NCI-H2196 treated with DMSO at 0.1 percent for 48 hours (cell line): ENCODE measurements around the gene TTC28.

Experiments
- DNase-seq: peaks from one replicate; lab custom pipeline; 2025; ENCODE audit not compliant: unreplicated experiment; lab: John Stamatoyannopoulos, UW

TTC28 gene

DNA sequence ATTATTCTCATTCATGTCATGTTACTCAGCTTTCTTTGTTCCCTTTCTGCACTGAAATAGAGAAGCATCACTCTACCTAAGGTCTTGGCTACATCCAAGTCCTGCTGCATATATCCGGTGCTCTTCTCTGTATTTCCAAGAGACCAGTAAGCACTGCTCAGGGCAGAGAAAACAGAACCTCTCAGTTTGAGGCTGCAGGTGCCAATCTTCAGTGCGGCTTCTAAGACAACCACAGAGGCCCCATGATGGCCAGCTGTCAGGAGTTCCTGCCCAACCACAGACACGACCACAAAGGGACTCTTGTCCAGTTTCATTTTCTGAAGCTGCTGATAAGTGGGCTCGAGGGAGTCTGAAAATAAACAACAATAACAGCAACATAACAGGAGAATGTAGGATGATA, 382.1 kb downstream of the TTC28 start:
- no peak for DNase-seq

DNA sequence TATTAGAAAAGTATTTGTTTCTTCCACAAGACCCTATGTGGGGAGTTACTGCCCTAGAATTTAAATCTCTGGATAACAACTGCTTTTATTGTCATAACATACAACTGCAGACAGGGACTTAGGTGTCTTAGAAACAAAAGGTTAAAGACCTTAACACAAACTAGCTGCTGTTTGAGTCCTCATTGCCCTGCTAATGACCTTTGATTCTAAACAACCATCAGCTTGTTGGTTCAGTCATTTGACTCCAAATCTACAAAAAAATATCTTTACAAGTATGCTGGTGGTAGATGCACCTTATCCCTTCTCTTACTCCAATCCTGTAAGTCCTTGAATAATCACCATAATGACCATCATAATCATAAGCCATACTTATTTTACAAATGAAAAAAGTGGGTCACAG, 383.2 kb downstream of the TTC28 start:
- DNase-seq = no peak

DNA sequence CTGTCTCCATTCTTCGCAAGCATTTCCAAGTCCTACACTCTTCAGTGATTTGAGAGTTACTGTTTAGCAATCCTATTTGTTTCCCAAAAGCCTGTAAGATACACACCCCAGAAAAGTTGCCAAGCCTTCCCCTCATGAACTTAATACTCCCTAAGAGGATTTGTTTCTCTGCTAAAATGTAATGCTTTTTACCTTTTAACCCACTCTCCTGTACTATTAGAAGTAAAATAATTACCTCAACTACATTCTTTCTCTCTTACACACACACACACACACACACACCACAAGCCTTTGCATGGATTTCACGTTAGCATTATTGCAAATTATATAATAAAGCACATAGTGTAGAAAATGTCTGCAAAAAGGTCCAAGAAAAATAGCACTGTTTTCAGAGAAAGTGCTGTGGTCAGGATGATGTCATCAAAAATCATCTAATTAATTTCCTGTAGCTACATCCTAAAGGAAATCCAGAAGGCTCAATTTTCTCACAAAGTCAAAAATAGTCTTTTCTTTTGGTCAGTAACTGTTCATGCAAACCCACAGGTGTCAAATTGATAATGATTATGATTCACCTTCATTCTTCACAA, 396.5 kb downstream of the TTC28 start:
- no peak for DNase-seq

DNA sequence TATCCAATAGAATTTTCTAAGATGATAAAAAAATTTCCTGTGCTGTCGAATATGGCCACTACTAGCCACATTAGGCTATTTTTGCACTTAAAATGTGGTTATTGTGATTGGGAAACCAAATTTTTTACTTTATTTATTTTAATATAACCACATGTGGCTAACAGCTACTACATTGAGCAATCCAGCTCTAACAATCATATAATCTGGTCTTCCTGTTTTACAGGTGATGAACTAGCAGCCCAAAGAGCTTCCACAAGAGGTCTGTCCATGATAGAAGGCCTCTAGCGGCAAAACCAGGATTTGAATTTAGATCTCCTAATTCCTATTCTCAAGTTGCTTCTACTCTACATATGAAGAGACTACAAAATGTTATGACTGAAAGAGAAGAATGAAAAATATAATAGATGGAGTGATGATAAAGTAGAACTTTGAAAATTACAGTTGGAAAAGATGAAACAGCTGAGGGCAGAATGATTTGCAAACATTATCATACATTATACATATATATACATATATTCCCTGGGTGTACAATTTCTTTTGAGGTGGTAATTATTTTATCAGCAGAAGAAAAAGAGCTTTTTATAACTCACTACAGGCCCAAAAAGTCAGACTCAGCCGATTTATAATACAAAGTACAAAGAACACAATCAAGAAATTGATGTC, 397.1 kb downstream of the TTC28 start:
- no peak for DNase-seq

DNA sequence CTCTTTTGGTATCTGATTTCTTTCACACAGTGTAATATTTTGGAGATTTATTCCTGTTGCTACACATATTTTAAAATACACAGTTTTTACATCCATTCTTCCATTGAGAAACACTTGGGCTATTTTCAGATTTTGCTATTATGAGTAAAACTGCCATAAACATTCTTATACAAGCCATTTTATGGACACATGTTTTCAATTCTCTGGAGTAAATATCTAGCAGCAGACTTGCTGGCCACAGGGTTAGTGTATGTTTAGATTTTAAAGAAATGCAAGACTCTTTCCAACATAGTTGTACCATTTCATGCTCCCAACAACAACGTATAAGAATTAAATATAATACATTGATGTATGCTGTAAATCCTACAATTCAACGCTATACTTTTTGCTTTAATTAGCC, 399.8 kb downstream of the TTC28 start:
- no peak for DNase-seq

DNA sequence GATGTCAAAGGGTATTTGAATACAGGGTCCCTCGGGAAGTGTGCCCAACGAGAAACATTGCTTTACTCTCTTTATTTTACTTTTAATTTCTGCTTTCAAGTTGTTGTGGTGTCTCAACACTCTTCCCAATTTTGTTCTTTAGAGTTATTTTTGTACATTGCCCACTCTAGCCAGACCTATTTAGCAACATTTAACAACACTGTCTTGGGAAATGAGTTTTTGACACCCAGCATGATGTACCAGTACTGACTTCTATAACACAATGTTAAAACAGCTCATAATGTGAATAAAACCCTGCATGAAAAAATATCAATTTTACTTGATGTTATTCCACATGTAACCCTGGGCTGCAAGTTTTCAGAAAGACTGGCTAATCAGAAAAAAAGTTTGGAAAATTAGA, 410.4 kb downstream of the TTC28 start:
- no peak for DNase-seq

- DNase-seq = no peak
These were observed 410.8 kb downstream of the TTC28 start for GRCh38 chr22:28268850-28269249.

GRCh38 chr22:28268171-28268570, 411.5 kb downstream of the TTC28 start:
- DNase-seq = no peak

GRCh38 chr22:28260619-28261018, 419.0 kb downstream of the TTC28 start:
- no peak for DNase-seq

- DNase-seq = no peak
These were observed 419.8 kb downstream of the TTC28 start for GRCh38 chr22:28259774-28260312.

GRCh38 chr22:28254396-28254795, 425.2 kb downstream of the TTC28 start:
- no peak for DNase-seq

DNA sequence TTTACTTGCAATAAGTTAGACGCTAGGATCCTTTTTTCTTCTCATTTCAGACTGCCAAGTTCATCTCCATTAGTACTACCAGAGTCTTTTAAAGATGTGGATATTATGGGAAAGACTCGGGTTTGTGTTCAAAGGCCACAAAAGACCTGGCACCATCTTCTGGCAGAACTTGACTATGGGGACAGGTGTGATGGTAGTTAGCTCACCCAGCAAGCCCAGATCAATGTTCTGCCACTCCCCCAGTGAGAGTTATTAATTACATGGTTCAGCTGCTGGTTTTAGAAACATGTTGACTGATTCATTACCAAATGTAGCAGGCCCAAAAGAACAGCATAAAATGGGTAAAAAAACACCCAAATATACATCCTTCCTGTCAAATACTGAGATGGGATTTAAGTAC, 427.1 kb downstream of the TTC28 start:
- DNase-seq = no peak

GRCh38 chr22:28250036-28250695, 429.5 kb downstream of the TTC28 start:
- no peak for DNase-seq

- DNase-seq = no peak
These were observed 430.2 kb downstream of the TTC28 start for GRCh38 chr22:28249402-28249801.

DNA sequence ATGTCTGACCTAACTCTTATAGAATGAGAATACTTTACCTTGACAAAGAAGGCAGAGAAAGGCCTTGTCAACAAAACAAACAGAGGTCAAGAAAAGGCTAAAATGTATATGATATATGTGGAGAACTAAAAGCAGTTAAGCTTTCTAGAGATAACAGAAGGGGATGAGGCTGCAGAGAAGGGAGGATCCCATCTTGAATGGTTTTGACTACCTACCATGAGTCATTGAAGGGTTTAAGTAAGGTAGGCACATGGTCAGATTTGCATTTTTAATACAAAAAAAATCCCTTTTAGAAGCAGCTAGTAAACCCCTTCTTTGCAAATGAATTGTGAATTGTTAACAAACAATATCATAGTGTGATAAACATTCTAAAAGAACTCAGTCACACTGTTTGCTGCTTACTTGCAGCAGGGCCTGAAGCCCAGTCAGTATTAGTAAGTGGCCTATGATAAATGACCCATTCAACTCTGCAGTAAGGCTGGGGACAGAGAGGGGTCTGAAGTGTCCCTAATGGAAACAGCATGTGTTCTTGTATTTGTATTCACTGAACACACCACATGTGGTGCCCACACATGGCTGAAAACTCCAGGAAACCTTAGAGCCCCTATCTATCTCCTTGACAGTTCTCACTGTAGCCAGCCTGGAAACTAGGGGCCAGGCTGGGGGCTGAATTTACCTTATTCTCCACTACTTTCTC, 431.8 kb downstream of the TTC28 start:
- no peak for DNase-seq

DNA sequence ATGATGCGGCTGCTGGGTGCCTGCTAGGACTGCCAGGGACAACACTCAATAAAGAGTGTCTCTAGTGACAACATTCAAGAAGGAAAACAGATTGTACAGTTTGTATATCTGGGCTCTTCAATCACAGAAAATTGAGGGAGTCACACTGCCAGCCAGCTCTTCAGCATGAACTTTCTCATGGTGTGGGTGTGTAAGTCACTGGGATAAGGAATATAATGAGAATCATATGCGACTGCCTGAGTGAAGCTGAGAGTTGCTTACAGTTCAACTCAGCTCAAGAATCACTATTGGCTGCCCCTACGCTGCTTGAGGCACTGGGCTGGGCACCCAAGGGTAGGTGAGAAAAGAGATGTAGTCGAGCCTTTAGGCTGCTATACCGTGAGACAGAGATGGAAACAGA, 432.5 kb downstream of the TTC28 start:
- no peak for DNase-seq

GRCh38 chr22:28246397-28246796, 433.2 kb downstream of the TTC28 start:
- no peak for DNase-seq

DNA sequence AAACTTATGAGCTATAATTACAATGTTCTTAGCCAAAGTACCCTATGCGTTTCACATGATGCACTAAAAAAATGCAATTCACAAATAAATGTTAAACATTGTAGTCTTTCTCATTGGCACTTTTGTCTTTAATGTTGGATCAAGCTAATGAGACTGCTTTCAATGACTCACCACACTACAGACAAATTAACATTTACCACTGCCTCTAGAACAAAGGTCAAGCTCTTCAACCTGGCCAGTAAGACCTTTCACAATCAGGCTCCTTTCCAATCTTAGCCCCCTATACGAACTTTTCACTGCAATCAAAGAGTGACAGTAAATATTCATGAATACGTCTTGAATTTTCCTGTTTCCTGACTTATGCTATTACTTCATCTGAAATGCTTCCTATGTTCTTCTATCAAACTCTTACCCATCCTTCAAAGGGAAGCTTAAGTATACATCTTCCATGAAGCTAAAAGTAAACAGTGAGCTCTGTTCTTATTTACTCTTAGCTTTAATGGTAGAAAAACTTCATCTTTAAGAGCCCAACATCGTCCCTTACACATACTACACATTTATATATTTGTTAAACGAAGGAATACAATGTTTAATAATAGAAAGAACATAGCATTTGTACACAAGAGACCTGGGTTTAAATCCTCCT, 433.9 kb downstream of the TTC28 start:
- no peak for DNase-seq

- DNase-seq = no peak
These were observed 434.9 kb downstream of the TTC28 start for GRCh38 chr22:28244757-28245156.

GRCh38 chr22:28243539-28243938, 436.1 kb downstream of the TTC28 start:
- no peak for DNase-seq

DNA sequence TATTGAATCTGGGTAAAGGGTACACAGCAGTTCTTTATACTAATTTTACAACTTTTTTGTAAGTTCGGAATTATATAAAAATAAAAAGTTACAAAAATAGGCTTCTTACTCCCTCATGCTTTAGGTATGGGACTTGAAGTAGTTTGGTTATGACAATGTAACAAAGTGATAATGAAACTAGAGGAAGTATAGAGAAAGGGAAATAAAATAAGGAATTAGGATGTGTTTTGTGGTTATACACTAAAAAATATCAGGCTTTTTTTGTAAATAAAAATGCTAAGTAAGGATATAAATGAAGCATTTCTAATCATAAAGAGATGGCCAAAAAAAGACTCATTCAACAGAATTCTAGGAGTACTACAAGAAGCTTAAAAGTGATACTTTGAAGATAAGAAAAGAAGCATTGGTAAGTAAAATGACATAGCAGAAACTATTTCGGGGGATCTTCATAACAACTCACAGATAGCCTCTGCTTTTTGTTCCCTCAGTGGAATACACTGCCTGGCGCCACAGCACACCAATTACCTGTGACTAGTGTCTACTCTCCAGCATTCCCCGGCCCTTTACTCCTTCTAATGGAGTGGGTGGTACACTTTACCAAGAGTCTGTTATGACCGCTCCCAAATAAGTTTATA, 437.9 kb downstream of the TTC28 start:
- DNase-seq = no peak
